ENCODE data around the gene ITCH.

ITCH gene

DNA sequence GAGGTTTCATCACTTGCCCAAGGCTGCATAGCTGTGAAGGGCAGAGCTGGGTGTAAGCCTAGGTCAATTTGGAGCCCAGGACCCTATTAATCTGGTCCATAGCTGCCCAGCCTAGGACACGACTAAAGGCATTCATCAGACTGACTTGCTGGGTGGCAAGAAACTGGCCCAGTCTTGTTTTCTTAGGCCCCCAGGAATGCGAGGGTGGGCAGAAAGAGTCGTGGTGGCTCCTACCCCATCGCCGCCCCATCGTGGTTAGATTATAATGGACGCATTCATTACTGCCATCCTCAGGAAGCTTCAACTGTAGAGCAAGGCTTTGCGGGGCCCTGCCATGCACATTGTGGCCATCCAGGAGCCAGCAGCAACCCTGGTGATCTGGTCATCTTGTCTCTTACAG is 169.2 kb downstream of the ITCH start:
- no peaks in the 10 kb centered on the region for H3K4me1 ChIP-seq (ENCODE audit: low read length)
- H3K9me3 ChIP-seq (ENCODE audit: insufficient read depth, low read length), result no peaks in the 10 kb centered on the region
- H3K4me3 ChIP-seq (ENCODE audit: low read length), result no peak overlapping the region
- H3K4me2 ChIP-seq (ENCODE audit: low read length), result no peak overlapping the region
- H2AFZ ChIP-seq (ENCODE audit: low read depth, low read length), result no peak overlapping the region
- H3K27me3 ChIP-seq (ENCODE audit: low read depth, low read length), result no peaks in the 10 kb centered on the region
- peaks cover 61% of the 10 kb centered on the region for H3K36me3 ChIP-seq (replicated peaks; ENCODE audit: low read depth, low read length)
- TF ChIP-seq, protein P1, sequence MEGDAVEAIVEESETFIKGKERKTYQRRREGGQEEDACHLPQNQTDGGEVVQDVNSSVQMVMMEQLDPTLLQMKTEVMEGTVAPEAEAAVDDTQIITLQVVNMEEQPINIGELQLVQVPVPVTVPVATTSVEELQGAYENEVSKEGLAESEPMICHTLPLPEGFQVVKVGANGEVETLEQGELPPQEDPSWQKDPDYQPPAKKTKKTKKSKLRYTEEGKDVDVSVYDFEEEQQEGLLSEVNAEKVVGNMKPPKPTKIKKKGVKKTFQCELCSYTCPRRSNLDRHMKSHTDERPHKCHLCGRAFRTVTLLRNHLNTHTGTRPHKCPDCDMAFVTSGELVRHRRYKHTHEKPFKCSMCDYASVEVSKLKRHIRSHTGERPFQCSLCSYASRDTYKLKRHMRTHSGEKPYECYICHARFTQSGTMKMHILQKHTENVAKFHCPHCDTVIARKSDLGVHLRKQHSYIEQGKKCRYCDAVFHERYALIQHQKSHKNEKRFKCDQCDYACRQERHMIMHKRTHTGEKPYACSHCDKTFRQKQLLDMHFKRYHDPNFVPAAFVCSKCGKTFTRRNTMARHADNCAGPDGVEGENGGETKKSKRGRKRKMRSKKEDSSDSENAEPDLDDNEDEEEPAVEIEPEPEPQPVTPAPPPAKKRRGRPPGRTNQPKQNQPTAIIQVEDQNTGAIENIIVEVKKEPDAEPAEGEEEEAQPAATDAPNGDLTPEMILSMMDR (IDR thresholded peaks at IDR 0.05; ENCODE audit: low read depth, low read length), result no peak
- TF ChIP-seq EZH2phosphoT487 (IDR thresholded peaks at IDR 0.05; ENCODE audit: low read depth), result no peak
- H4K20me1 ChIP-seq (ENCODE audit: insufficient read depth, low read length), result peaks cover 28% of the 10 kb centered on the region
- H3K27ac ChIP-seq (ENCODE audit: low read length), result no peak overlapping the region
- no peak overlapping the region for H3K9ac ChIP-seq (ENCODE audit: low read length)
- H3K79me2 ChIP-seq (ENCODE audit: low read length), result no peaks in the 10 kb centered on the region

DNA sequence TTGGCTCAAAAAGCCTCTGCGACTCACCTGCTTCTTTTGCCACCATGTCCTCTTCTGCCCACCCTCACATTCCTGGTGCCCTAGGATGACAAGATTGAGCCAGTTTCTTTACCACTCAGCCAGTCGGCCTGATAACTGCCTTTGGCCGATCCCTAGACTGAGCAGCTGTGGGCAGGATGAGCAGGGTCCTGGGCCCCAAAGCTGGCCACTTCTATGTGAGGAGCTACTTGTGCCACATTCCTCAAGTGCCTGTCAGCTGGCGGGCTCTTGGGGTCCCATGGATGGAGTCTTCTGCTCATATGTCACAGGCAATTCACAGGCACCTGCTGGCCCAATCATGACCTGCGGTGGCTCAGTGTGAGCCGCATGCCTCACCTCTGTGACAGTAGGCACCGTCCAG is 169.7 kb downstream of the ITCH start:
- Histone ChIP-seq H2AFZ (ENCODE audit: low read depth, low read length) (no peak overlapping the region), H3K9ac (ENCODE audit: low read length) (no peak overlapping the region), H3K27ac (ENCODE audit: low read length) (no peak overlapping the region), H4K20me1 (ENCODE audit: insufficient read depth, low read length) (peaks cover 28% of the 10 kb centered on the region), H3K36me3 (replicated peaks; ENCODE audit: low read depth, low read length) (peaks cover 61% of the 10 kb centered on the region), H3K4me3 (ENCODE audit: low read length) (no peak overlapping the region), H3K4me1 (ENCODE audit: low read length) (no peaks in the 10 kb centered on the region), H3K79me2 (ENCODE audit: low read length) (no peaks in the 10 kb centered on the region), H3K9me3 (ENCODE audit: insufficient read depth, low read length) (no peaks in the 10 kb centered on the region), H3K27me3 (ENCODE audit: low read depth, low read length) (no peaks in the 10 kb centered on the region), H3K4me2 (ENCODE audit: low read length) (no peak overlapping the region)
- TF ChIP-seq, protein P1 (IDR thresholded peaks at IDR 0.05; ENCODE audit: low read depth, low read length), result no peak
- TF ChIP-seq EZH2phosphoT487 (IDR thresholded peaks at IDR 0.05; ENCODE audit: low read depth), result no peak

DNA sequence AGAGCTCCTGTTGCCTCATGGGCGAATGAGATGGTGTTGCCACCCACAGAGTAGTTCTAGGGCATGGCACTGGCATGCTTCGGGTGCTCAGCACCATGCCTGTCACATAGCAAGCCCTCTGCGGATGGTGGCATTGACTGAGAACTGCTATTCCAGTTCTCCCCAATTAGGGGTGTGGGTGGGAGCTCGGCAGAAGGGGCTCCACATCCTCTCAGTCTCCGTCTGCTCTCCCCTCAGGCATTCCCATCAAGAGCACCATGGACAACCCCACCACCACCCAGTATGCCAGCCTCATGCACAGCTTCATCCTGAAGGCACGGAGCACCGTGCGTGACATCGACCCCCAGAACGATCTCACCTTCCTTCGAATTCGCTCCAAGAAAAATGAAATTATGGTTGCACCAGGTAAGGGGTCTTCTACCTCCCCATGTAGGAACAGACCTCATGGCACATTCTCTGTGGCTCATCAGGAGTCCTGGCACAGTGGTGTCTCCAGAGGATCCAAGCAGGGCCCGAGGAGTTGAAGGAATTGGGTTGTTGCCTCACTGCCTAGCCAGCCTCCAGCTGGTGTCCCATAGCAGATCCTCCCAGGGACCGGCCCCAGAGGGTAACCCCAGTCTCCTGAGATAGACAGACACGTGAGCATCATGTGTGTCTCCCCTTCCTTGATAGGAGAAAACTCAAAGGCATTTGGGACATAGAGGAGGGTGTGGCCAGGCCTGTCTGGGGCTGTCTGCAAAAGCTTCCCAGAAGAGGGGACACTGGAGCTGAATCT is 171.5 kb downstream of the ITCH start:
- peaks cover 28% of the 10 kb centered on the region for H4K20me1 ChIP-seq (ENCODE audit: insufficient read depth, low read length)
- H3K4me2 ChIP-seq (ENCODE audit: low read length), result no peak overlapping the region
- H3K36me3 ChIP-seq (replicated peaks; ENCODE audit: low read depth, low read length), result peaks cover 50% of the 10 kb centered on the region
- H3K9ac ChIP-seq (ENCODE audit: low read length), result no peak overlapping the region
- no peaks in the 10 kb centered on the region for H3K4me1 ChIP-seq (ENCODE audit: low read length)
- no peaks in the 10 kb centered on the region for H3K27me3 ChIP-seq (ENCODE audit: low read depth, low read length)
- H3K79me2 ChIP-seq (ENCODE audit: low read length), result no peaks in the 10 kb centered on the region
- TF ChIP-seq, protein P1 (IDR thresholded peaks at IDR 0.05; ENCODE audit: low read depth, low read length), result no peak
- no peak for TF ChIP-seq EZH2phosphoT487 (IDR thresholded peaks at IDR 0.05; ENCODE audit: low read depth)
- H2AFZ ChIP-seq (ENCODE audit: low read depth, low read length), result no peak overlapping the region
- H3K27ac ChIP-seq (ENCODE audit: low read length), result no peak overlapping the region
- H3K9me3 ChIP-seq (ENCODE audit: insufficient read depth, low read length), result no peaks in the 10 kb centered on the region
- H3K4me3 ChIP-seq (ENCODE audit: low read length), result no peak overlapping the region

DNA sequence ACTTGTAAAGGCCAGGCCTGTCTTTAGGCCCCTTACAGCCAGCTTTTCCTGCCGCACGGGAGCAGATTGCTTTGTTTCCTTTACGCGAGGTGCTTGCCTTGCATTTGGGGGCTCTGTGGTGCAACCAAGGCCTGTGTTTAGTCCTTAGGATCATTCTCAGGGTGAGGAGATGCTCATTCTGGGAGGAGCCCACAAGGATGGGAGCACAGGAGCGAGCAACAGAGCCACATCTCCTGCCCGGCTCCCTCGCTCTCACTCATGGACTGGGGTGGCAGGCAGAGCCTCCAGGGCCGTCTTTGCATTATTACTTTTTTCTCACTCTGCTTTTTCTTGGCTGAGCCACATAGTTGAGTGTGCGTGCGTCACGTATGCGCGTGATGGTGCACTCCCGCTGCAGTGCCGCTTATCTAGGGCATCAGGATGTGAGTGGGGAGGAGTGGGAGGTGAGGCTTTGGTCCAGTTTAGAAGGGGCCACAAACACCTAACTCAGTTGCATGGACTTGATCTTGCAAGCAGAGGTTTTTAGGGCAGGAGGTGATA is 172.3 kb downstream of the ITCH start:
- H3K36me3 ChIP-seq (replicated peaks; ENCODE audit: low read depth, low read length), result peaks cover 45% of the 10 kb centered on the region
- no peaks in the 10 kb centered on the region for H3K79me2 ChIP-seq (ENCODE audit: low read length)

More for the DNA sequence above, 172.3 kb downstream of the ITCH start:
- Histone ChIP-seq H3K4me2 (ENCODE audit: low read length) (no peak overlapping the region), H3K4me3 (ENCODE audit: low read length) (no peak overlapping the region), H4K20me1 (ENCODE audit: insufficient read depth, low read length) (peaks cover 20% of the 10 kb centered on the region), H3K4me1 (ENCODE audit: low read length) (no peaks in the 10 kb centered on the region), H3K9ac (ENCODE audit: low read length) (no peak overlapping the region), H3K27me3 (ENCODE audit: low read depth, low read length) (no peaks in the 10 kb centered on the region), H3K9me3 (ENCODE audit: insufficient read depth, low read length) (no peaks in the 10 kb centered on the region), H3K27ac (ENCODE audit: low read length) (no peak overlapping the region), H2AFZ (ENCODE audit: low read depth, low read length) (no peak overlapping the region)
- TF ChIP-seq, protein P1 (IDR thresholded peaks at IDR 0.05; ENCODE audit: low read depth, low read length), result no peak
- TF ChIP-seq EZH2phosphoT487 (IDR thresholded peaks at IDR 0.05; ENCODE audit: low read depth), result no peak
